ENCODE data around the gene RNGTT. TPM values are rescaled to one million over a fixed set of nuclear protein-coding genes. Genes with fewer than 3 reads are reported as not detected.
"Not testable (repeated sequence)": the region's sequence is repeated elsewhere in the genome, so short reads cannot be mapped to it uniquely, and the experiment has no call there.

Gene RNGTT
- total RNA-seq, 1 donor from 2014 or later, result 21.6 TPM

DNA sequence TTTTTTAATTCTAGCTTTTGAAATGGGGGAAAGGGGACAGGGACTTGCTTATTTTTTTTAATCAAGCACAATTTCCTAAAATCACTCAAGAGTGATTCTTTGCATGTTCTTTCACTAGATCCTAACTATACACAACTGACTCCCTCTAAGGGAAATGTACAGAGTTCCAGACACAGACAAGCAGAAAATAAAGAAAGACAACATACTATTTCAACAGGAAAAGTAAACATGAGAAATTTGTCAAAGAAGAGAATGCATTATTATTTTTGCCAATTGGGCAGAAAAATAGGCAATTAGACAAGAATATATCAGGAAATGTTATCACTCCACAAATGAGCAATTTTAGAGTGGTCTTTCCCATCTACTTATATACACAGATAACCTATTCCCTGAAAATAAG is 128.2 kb downstream of the RNGTT start:
- Mint-ChIP-seq H3K36me3 (ENCODE audit: low read depth) (peaks cover 54% of the 10 kb centered on the region), H3K27ac (no peak overlapping the region), H3K27me3 (ENCODE audit: insufficient read depth) (no peaks in the 10 kb centered on the region), H3K4me1 (ENCODE audit: low read depth) (no peaks in the 10 kb centered on the region), H3K4me3 (no peak overlapping the region), H3K9me3 (peaks cover 53% of the 10 kb centered on the region)
- intact Hi-C loops (cut with micrococcal nuclease), result no loop called here
- no peak for DNase-seq (ENCODE audit: low spot score)

- H3K4me3 Mint-ChIP-seq; H3K27ac Mint-ChIP-seq; H3K4me1 Mint-ChIP-seq (ENCODE audit: low read depth); intact Hi-C loops (cut with micrococcal nuclease); DNase-seq (ENCODE audit: low spot score); H3K27me3 Mint-ChIP-seq (ENCODE audit: insufficient read depth): not testable (repeated sequence)
- Mint-ChIP-seq H3K36me3 (ENCODE audit: low read depth) (peaks cover 65% of the 10 kb centered on the region), H3K9me3 (peaks cover 71% of the 10 kb centered on the region)
These were observed 130.3 kb downstream of the RNGTT start for GRCh38 chr6:88833071-88833470.

DNA sequence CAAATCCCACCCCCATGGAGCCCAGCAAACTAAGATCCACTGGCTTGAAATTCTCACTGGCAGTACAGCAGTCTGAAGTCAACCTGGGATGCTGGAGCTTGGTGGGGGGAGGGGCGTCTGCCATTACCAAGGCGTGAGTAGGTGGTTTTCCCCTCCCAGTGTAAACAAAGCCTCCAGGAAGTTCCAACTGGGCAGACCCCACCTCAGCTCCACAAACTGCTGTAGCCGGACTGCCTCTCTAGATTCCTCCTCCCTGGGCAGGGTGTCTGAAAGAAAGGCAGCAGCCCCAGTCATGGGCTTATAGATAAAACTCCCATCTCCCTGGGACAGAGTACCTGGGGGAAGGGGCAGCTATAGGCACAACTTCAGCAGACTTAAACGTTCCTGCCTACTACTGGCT is 135.8 kb downstream of the RNGTT start:
- not testable (repeated sequence) for H3K4me1 Mint-ChIP-seq (ENCODE audit: low read depth)

GRCh38 chr6:88825856-88826255 is 137.6 kb downstream of the RNGTT start:
- Mint-ChIP-seq H3K27me3 (ENCODE audit: insufficient read depth) (no peaks in the 10 kb centered on the region), H3K9me3 (peaks cover 26% of the 10 kb centered on the region), H3K36me3 (ENCODE audit: low read depth) (peaks cover 29% of the 10 kb centered on the region), H3K4me1 (ENCODE audit: low read depth) (no peaks in the 10 kb centered on the region), H3K4me3 (no peak overlapping the region), H3K27ac (no peak overlapping the region)
- intact Hi-C loops (cut with micrococcal nuclease), result no loop called here
- DNase-seq (ENCODE audit: low spot score), result no peak

More for the DNA sequence above, 135.8 kb downstream of the RNGTT start:
- H3K27ac Mint-ChIP-seq; DNase-seq (ENCODE audit: low spot score); intact Hi-C loops (cut with micrococcal nuclease); H3K4me3 Mint-ChIP-seq; H3K27me3 Mint-ChIP-seq (ENCODE audit: insufficient read depth): not testable (repeated sequence)
- Mint-ChIP-seq H3K36me3 (ENCODE audit: low read depth) (peaks cover 43% of the 10 kb centered on the region), H3K9me3 (peaks cover 43% of the 10 kb centered on the region)

GRCh38 chr6:88823998-88824397 is 139.4 kb downstream of the RNGTT start:
- Mint-ChIP-seq H3K4me3 (no peak overlapping the region), H3K36me3 (ENCODE audit: low read depth) (peaks cover 15% of the 10 kb centered on the region), H3K9me3 (peaks cover 13% of the 10 kb centered on the region), H3K4me1 (ENCODE audit: low read depth) (no peaks in the 10 kb centered on the region), H3K27ac (no peak overlapping the region), H3K27me3 (ENCODE audit: insufficient read depth) (no peaks in the 10 kb centered on the region)
- intact Hi-C loops (cut with micrococcal nuclease), result no loop called here
- no peak for DNase-seq (ENCODE audit: low spot score)

DNA sequence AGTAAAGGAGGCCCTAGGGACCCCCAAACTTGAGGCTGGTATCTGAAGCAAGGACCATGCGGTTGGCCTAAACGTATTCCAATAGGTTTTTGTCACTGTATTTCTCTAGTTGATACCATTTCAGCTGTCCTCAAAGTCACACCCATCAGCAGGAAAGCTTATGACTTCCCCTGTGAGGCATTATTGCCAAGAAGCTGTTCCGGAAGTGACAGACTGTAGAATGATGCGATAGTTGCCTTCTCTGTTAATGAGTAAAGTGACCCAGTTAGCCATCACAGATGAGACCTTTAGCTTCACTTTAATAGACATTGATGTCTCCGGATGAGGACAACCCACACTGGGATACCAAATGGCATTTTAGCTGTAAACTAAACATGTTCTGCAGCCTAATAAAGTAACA is 147.9 kb downstream of the RNGTT start:
- H3K9me3 Mint-ChIP-seq, result peaks cover 1% of the 10 kb centered on the region
- intact Hi-C loops (cut with micrococcal nuclease), result no loop called here
- H3K36me3 Mint-ChIP-seq (ENCODE audit: low read depth), result peaks cover 8% of the 10 kb centered on the region
- H3K27me3 Mint-ChIP-seq (ENCODE audit: insufficient read depth), result no peaks in the 10 kb centered on the region
- DNase-seq (ENCODE audit: low spot score), result no peak
- H3K27ac Mint-ChIP-seq, result no peak overlapping the region
- H3K4me1 Mint-ChIP-seq (ENCODE audit: low read depth), result no peaks in the 10 kb centered on the region
- H3K4me3 Mint-ChIP-seq, result no peak overlapping the region

GRCh38 chr6:88814909-88815308 is 148.5 kb downstream of the RNGTT start:
- no peaks in the 10 kb centered on the region for H3K4me1 Mint-ChIP-seq (ENCODE audit: low read depth)
- no peak for DNase-seq (ENCODE audit: low spot score)
- no peak overlapping the region for H3K27ac Mint-ChIP-seq
- no peaks in the 10 kb centered on the region for H3K27me3 Mint-ChIP-seq (ENCODE audit: insufficient read depth)
- peaks cover 8% of the 10 kb centered on the region for H3K36me3 Mint-ChIP-seq (ENCODE audit: low read depth)
- intact Hi-C loops (cut with micrococcal nuclease), result no loop called here
- no peaks in the 10 kb centered on the region for H3K9me3 Mint-ChIP-seq
- no peak overlapping the region for H3K4me3 Mint-ChIP-seq

- intact Hi-C loops (cut with micrococcal nuclease), result no loop called here
- Mint-ChIP-seq H3K27me3 (ENCODE audit: insufficient read depth) (no peaks in the 10 kb centered on the region), H3K4me3 (no peak overlapping the region), H3K36me3 (ENCODE audit: low read depth) (peaks cover 10% of the 10 kb centered on the region), H3K9me3 (peaks cover 9% of the 10 kb centered on the region), H3K27ac (no peak overlapping the region), H3K4me1 (ENCODE audit: low read depth) (no peaks in the 10 kb centered on the region)
- DNase-seq (ENCODE audit: low spot score), result no peak
These were observed 150.4 kb downstream of the RNGTT start for GRCh38 chr6:88813045-88813444.

DNA sequence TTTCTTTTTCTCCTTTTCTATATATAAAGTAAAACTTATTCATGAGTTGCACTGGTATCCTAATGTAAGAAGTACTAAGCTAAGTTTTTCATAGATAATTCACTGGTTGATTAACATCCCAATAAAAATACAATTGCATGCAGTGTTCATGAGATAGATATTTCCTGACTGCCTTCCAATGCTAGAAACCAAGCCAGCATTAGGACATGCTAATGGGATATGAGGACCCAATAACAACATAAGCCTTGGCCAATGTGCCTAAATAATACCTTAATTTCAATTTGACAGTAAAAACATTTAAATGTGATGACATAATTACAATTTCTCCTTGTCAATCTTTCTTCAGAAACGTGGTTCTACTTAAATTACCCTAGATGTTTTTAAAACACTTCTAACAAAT is 152.7 kb downstream of the RNGTT start:
- Mint-ChIP-seq H3K36me3 (ENCODE audit: low read depth) (peaks cover 17% of the 10 kb centered on the region), H3K4me1 (ENCODE audit: low read depth) (no peaks in the 10 kb centered on the region), H3K27ac (no peak overlapping the region), H3K27me3 (ENCODE audit: insufficient read depth) (no peaks in the 10 kb centered on the region), H3K9me3 (peaks cover 25% of the 10 kb centered on the region), H3K4me3 (no peak overlapping the region)
- intact Hi-C loops (cut with micrococcal nuclease), result no loop called here
- DNase-seq (ENCODE audit: low spot score), result no peak

DNA sequence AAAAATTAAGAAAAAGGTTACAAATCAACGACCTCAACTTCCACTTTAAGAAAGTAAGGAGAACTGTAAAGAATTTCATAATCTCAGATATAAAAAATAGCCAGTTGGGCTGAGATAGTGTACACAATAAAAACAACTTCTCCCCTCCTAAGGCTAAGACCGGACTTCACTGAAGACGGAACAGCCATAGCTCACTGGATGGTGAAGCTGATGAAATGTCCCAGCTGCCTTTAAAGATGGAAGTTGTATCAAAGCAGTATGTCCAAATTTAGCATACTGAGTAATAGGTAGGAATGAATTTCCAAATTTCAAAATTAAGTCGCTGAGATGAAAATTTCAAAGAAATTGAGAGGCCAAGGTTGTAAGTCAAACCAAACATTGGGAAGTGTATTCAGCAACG is 153.3 kb downstream of the RNGTT start:
- peaks cover 25% of the 10 kb centered on the region for H3K9me3 Mint-ChIP-seq
- DNase-seq (ENCODE audit: low spot score), result no peak
- peaks cover 20% of the 10 kb centered on the region for H3K36me3 Mint-ChIP-seq (ENCODE audit: low read depth)
- intact Hi-C loops (cut with micrococcal nuclease), result no loop called here
- no peak overlapping the region for H3K27ac Mint-ChIP-seq
- peaks cover 4% of the 10 kb centered on the region for H3K4me1 Mint-ChIP-seq (ENCODE audit: low read depth)
- H3K27me3 Mint-ChIP-seq (ENCODE audit: insufficient read depth), result no peaks in the 10 kb centered on the region
- H3K4me3 Mint-ChIP-seq, result no peak overlapping the region

DNA sequence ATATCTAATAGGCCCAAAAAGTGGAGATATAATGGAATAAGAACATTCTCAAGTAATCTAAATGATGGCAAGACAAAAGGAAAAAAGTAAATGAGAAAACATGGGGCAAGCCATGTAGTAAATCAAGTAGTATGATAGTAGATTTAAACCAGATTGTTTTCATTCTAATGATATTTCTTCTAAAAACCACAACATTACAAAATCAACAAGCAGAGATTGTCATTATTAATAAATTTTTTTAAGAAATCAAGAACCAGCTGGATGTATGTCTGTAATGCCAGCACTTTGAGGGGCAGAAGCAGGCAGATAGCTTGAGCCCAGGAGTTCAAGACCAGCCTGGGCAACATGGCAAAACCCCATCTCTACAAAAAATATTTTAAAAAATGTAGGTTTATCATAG is 155.0 kb downstream of the RNGTT start:
- H3K4me1 Mint-ChIP-seq (ENCODE audit: low read depth), result peaks cover 9% of the 10 kb centered on the region
- H3K27me3 Mint-ChIP-seq (ENCODE audit: insufficient read depth), result no peaks in the 10 kb centered on the region
- H3K36me3 Mint-ChIP-seq (ENCODE audit: low read depth), result peaks cover 25% of the 10 kb centered on the region
- no peak for DNase-seq (ENCODE audit: low spot score)
- peaks cover 25% of the 10 kb centered on the region for H3K9me3 Mint-ChIP-seq
- intact Hi-C loops (cut with micrococcal nuclease), result no loop called here
- H3K4me3 Mint-ChIP-seq, result no peak overlapping the region
- H3K27ac Mint-ChIP-seq, result no peak overlapping the region

DNA sequence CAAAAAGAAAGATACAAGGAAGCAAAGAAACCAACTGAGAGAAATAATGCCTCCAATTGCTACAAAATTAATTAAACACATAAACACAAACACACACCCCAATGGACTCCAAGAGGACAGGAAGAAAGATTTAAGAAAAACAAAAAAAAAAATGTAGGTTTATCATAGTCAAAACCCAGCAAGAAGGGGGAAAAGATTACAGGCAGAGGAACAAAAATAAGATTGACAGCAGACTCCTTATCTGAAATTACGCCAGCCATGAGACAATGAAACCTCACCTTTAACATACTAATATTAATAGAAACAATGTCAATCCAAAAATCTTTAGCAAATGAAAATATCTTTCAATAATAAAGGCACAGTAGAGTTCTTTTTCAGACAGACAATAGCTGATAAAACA is 155.8 kb downstream of the RNGTT start:
- no peak overlapping the region for H3K27ac Mint-ChIP-seq

GRCh38 chr6:88806728-88807127 is 156.7 kb downstream of the RNGTT start:
- intact Hi-C loops (cut with micrococcal nuclease), result no loop called here

More for the DNA sequence above, 155.8 kb downstream of the RNGTT start:
- intact Hi-C loops (cut with micrococcal nuclease), result no loop called here
- H3K4me1 Mint-ChIP-seq (ENCODE audit: low read depth), result peaks cover 9% of the 10 kb centered on the region
- no peak overlapping the region for H3K4me3 Mint-ChIP-seq
- no peaks in the 10 kb centered on the region for H3K27me3 Mint-ChIP-seq (ENCODE audit: insufficient read depth)
- no peak for DNase-seq (ENCODE audit: low spot score)
- H3K36me3 Mint-ChIP-seq (ENCODE audit: low read depth), result peaks cover 30% of the 10 kb centered on the region
- H3K9me3 Mint-ChIP-seq, result peaks cover 25% of the 10 kb centered on the region

GRCh38 chr6:88804701-88805100 is 158.7 kb downstream of the RNGTT start:
- intact Hi-C loops (cut with micrococcal nuclease), result no loop called here
- H3K27me3 Mint-ChIP-seq (ENCODE audit: insufficient read depth), result no peaks in the 10 kb centered on the region
- no peak overlapping the region for H3K27ac Mint-ChIP-seq

More at GRCh38 chr6:88806728-88807127, 156.7 kb downstream of the RNGTT start:
- H3K27ac Mint-ChIP-seq, result no peak overlapping the region
- peaks cover 25% of the 10 kb centered on the region for H3K9me3 Mint-ChIP-seq
- H3K36me3 Mint-ChIP-seq (ENCODE audit: low read depth), result peaks cover 33% of the 10 kb centered on the region
- H3K4me3 Mint-ChIP-seq, result no peak overlapping the region
- H3K27me3 Mint-ChIP-seq (ENCODE audit: insufficient read depth), result no peaks in the 10 kb centered on the region
- DNase-seq (ENCODE audit: low spot score), result no peak
- peaks cover 12% of the 10 kb centered on the region for H3K4me1 Mint-ChIP-seq (ENCODE audit: low read depth)

More at GRCh38 chr6:88804701-88805100, 158.7 kb downstream of the RNGTT start:
- peaks cover 25% of the 10 kb centered on the region for H3K9me3 Mint-ChIP-seq
- no peak for DNase-seq (ENCODE audit: low spot score)
- peaks cover 40% of the 10 kb centered on the region for H3K36me3 Mint-ChIP-seq (ENCODE audit: low read depth)
- no peak overlapping the region for H3K4me3 Mint-ChIP-seq
- H3K4me1 Mint-ChIP-seq (ENCODE audit: low read depth), result peaks cover 14% of the 10 kb centered on the region
